Activated naive CD8-positive, alpha-beta T cell treated with anti-CD3 and anti-CD28 coated beads for 36 hours (primary cell): ENCODE measurements around the gene SRGAP2C. TPM values are rescaled to one million over a fixed set of nuclear protein-coding genes. Genes with fewer than 3 reads are reported as not detected.
"Not testable (repeated sequence)": the region's sequence is repeated elsewhere in the genome, so short reads cannot be mapped to it uniquely, and the experiment has no call there.

Source experiments
- DNase-seq: peaks from one replicate; pipeline ENCODE4 v3.0.0; 2021
- H3K27ac Mint-ChIP-seq: one replicate; pipeline ENCODE4 v1.8.0; 2022; ENCODE audit warnings: mild to moderate bottlenecking, moderate library complexity, mixed read lengths
- H3K27me3 Mint-ChIP-seq: one replicate; pipeline ENCODE4 v1.8.0; 2022; ENCODE audit warnings: mild to moderate bottlenecking, mixed read lengths
- H3K36me3 Mint-ChIP-seq: one replicate; pipeline ENCODE4 v1.8.0; 2021; ENCODE audit warnings: mild to moderate bottlenecking, mixed read lengths
- H3K4me1 Mint-ChIP-seq: one replicate; pipeline ENCODE4 v1.8.0; 2021; ENCODE audit warnings: mixed read lengths
- H3K4me3 Mint-ChIP-seq: one replicate; pipeline ENCODE4 v1.8.0; 2022; ENCODE audit warnings: mild to moderate bottlenecking, moderate library complexity, mixed read lengths
- H3K9me3 Mint-ChIP-seq: one replicate; pipeline ENCODE4 v1.8.0; 2022; ENCODE audit warnings: mixed read lengths
- total RNA-seq, 2 experiments: library from RNA; stranded (reverse); gene quantifications; one replicate each; pipeline ENCODE4 v1.2.3, GENCODE V29; 2021

The SRGAP2C gene
- total RNA-seq, 2 experiments from 2014 or later = 14.6 to 19.1 TPM

DNA sequence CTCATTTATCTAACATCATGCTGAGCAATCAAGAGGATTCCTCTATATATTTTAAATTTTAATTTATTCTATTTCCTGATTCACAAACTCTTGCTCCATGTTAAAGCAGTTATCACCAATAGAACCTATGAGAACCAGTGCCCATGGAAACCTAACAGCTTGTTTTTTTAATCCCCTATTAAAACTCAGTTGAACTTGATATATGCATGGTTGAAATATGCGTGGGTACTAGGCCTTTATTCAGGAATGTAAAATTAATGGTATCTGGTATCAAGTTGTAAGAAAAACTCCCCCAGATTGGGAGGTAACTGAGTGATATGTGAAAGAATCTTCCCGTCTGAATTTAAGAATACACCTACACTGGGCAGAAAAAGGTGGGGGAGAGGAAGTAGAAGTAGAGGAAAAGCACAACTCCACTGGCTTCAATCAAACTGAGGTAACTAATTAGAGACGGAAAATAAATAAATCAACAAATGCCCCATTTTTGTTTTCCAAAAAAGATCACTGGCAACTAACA is 16.6 kb upstream of the SRGAP2C start:
- H3K36me3 Mint-ChIP-seq, H3K9me3 Mint-ChIP-seq, H3K27me3 Mint-ChIP-seq, DNase-seq, H3K27ac Mint-ChIP-seq, H3K4me3 Mint-ChIP-seq, H3K4me1 Mint-ChIP-seq: not testable (repeated sequence)

GRCh38 chr1:121176649-121177048 is 8.1 kb upstream of the SRGAP2C start:
- not testable (repeated sequence) for H3K36me3 Mint-ChIP-seq, DNase-seq, H3K4me1 Mint-ChIP-seq, H3K9me3 Mint-ChIP-seq, H3K27ac Mint-ChIP-seq, H3K4me3 Mint-ChIP-seq, H3K27me3 Mint-ChIP-seq

DNA sequence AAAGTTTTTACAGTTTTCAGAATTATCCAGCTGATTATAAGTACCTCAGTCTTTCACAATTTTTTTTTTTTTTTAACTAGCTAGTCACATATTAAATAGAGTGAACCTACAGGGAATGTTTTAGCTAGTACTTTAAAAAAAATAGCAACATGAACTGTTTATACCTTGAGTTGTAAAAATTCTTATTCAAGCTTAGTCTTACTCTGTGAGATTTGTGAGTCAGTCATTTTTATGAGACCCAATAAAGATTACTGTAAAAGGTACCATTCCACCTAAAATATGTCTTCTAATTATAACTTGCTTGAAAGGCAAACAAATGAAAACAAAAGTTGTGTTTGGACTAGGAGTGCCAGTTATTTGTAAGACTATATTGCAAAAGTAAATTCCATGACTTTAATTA is 6.6 kb upstream of the SRGAP2C start:
- not testable (repeated sequence) for H3K27me3 Mint-ChIP-seq, H3K36me3 Mint-ChIP-seq, H3K27ac Mint-ChIP-seq, H3K4me3 Mint-ChIP-seq, DNase-seq, H3K9me3 Mint-ChIP-seq, H3K4me1 Mint-ChIP-seq

- peak overlapping the region; percentile 65 for H3K4me3 Mint-ChIP-seq
- not testable (repeated sequence) for H3K36me3 Mint-ChIP-seq
Observed at GRCh38 chr1:121183867-121184266, 908 bp upstream of the SRGAP2C start.

DNA sequence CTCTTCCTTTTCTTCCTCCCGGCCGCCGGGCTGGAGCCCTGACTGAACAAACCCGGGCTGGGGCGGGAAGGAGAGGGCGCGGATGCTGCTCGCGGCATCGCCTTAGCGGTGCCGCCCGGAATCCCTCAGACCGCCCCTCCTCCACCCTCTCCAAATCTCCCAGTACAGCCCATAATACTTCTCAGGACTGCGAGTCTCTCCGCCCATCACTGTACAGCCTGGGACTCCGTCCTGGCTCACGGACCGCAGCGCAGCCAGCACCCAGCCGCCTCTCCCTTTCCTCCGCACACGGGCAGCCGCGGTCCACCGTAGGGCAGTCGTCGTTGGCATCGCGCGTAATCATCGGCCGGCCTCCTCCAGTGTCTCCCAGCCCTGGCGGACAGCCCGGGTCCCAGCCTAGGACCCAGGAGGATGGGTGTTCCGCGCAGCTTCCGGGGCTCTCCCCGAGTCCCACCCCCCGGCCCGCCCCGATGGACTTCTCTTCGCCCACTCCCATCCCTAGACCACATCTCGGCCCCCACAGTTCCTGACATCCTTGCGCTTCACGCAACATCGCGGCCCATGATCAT is 449 bp downstream of the SRGAP2C start:
- not testable (repeated sequence) for H3K36me3 Mint-ChIP-seq, H3K4me1 Mint-ChIP-seq, H3K9me3 Mint-ChIP-seq, DNase-seq, H3K27me3 Mint-ChIP-seq
- Mint-ChIP-seq H3K4me3 (peak overlapping the region; percentile 86), H3K27ac (peak overlapping the region; percentile 88)

More at GRCh38 chr1:121183867-121184266, 908 bp upstream of the SRGAP2C start:
- H3K27me3 Mint-ChIP-seq, H3K27ac Mint-ChIP-seq, H3K9me3 Mint-ChIP-seq, H3K4me1 Mint-ChIP-seq: not testable (repeated sequence)
- peak; percentile 3 for DNase-seq

DNA sequence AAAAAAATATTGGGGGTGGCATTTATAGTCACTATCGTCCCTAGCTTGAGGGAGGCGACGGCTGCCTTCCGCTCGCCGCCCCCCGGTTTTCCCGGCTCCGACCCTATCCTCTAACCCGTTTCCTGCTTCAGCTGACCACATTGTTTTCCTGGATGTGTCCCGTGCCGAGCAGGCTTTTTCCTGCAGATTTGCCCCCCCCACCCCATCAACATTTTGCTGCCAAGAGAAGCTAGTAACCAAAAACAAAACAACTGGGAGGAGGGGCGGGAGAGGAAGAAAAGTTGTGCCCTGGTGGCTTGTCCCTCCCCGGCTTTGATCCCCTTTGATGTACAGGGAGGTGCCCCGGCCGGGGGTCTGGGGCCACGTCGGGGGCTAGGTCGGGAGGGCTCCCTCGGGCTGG is 1.4 kb downstream of the SRGAP2C start:
- H3K4me1 Mint-ChIP-seq, DNase-seq, H3K27ac Mint-ChIP-seq, H3K27me3 Mint-ChIP-seq, H3K4me3 Mint-ChIP-seq, H3K9me3 Mint-ChIP-seq, H3K36me3 Mint-ChIP-seq: not testable (repeated sequence)

DNA sequence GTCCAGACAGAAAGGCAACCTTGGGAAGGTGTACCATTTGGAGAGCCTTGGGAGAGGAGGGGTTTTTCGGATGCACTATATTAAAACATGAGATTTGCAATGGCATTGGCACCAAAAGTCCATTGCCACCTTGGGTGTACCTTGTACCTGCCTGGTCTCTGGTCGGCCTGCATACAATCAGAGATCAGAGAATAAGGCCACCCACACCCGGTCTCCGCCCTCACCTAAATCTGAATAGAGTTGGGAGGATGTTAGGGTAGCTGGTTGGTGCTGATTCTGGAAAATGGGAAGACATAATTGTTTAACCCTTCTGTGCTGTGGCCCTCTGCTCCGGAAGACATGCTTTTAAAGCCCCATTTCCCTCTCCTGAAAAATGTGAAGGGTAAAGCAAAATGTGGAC is 3.1 kb downstream of the SRGAP2C start:
- not testable (repeated sequence) for H3K4me3 Mint-ChIP-seq, H3K4me1 Mint-ChIP-seq, H3K27me3 Mint-ChIP-seq, H3K9me3 Mint-ChIP-seq, DNase-seq, H3K36me3 Mint-ChIP-seq, H3K27ac Mint-ChIP-seq

DNA sequence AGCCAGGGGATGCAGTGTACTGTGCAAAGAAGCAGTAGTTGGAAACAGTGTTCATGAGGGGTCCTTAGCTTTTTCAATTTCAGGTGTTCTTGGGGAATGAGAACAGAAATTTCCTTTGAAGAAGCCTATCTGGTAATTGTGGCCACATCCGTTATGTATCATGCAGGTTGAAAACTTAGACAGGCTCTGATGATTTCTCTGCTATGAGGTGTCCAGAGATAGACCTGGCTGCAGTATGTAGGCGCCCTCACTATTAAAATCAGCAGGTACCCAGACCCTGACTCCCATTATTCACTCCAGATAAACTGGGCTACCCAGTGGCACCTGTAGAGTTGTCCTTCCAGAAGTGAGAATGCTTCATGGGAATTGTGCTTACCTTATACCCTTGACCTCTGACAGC is 7.7 kb downstream of the SRGAP2C start:
- H3K4me1 Mint-ChIP-seq, DNase-seq, H3K36me3 Mint-ChIP-seq, H3K9me3 Mint-ChIP-seq, H3K4me3 Mint-ChIP-seq, H3K27me3 Mint-ChIP-seq, H3K27ac Mint-ChIP-seq: not testable (repeated sequence)

- not testable (repeated sequence) for H3K27me3 Mint-ChIP-seq, H3K36me3 Mint-ChIP-seq
Observed at GRCh38 chr1:121197095-121197882, 12.5 kb downstream of the SRGAP2C start.

GRCh38 chr1:121199763-121200162 is 15.0 kb downstream of the SRGAP2C start:
- not testable (repeated sequence) for H3K27me3 Mint-ChIP-seq, H3K36me3 Mint-ChIP-seq, H3K4me3 Mint-ChIP-seq, H3K4me1 Mint-ChIP-seq, DNase-seq, H3K9me3 Mint-ChIP-seq, H3K27ac Mint-ChIP-seq

More at GRCh38 chr1:121197095-121197882, 12.5 kb downstream of the SRGAP2C start:
- not testable (repeated sequence) for H3K27ac Mint-ChIP-seq, DNase-seq, H3K9me3 Mint-ChIP-seq, H3K4me3 Mint-ChIP-seq, H3K4me1 Mint-ChIP-seq

DNA sequence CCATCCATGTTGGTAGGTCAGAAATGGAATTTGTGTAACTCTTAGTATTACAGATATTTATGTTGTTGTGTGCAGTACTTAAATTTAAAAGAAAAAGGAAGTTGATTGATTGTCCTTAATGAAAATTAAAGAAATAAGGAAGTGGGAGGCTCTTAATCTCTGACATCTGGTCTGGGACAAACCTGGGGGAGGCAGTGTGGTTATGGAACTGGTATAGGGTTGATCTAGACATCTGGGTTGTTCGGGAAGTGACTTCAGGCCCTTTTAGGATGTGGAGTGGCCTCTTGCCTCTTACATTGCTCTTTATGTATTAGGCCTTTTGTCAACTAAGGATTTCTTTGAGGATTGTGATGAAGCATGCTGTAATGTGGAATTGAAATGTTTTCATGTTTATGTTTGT is 15.5 kb downstream of the SRGAP2C start:
- H3K9me3 Mint-ChIP-seq, DNase-seq: not testable (repeated sequence)

DNA sequence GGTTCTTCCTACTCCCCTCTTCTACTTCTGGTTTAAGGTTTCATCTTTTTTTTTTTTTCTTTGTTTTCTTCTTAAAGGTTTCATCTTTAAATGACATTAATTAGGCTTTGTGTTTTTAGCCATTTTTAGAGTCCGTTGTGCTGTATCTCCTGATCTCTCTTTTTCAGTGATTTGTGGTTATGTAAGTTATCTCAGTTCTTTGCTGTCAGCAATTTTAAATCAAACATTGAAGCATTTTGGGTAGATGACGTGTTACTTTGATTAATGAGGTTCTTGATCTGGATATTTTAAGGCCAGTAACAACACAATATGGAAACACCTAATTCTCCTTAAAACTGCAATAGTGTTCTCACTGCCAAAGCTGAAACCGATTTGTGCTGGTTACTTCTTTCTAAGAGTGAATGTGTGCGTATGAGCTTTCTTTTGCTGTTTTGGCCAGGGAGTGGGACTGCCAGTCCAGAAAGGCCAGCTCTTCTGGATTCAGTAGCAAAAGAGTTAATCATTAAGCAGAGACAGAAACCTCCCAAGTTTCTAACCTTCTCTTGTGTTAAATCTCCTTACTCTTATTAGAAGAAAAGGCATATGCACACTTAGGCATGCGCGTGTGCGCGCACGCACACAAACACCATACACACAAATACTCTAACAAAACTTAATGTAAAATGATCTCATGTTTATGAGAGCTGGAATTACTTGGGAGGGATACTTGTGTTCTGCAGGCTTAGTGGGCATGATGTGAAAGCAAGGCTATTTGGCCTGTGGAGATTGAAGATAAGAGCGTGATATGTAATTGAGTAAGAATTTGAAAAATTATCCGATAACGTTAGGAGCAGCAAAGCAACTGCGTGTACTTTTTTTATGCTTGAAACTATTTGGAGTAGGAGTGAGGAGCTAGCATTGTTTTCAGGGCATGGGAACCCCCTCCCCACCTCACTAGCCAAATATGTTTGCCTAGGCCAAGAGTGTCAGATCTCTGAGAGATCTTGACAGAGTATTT is 16.5 kb downstream of the SRGAP2C start:
- DNase-seq, H3K36me3 Mint-ChIP-seq, H3K4me1 Mint-ChIP-seq, H3K27ac Mint-ChIP-seq, H3K27me3 Mint-ChIP-seq, H3K4me3 Mint-ChIP-seq, H3K9me3 Mint-ChIP-seq: not testable (repeated sequence)

More for the DNA sequence above, 15.5 kb downstream of the SRGAP2C start:
- not testable (repeated sequence) for H3K4me1 Mint-ChIP-seq, H3K27ac Mint-ChIP-seq, H3K27me3 Mint-ChIP-seq, H3K36me3 Mint-ChIP-seq, H3K4me3 Mint-ChIP-seq

- not testable (repeated sequence) for H3K36me3 Mint-ChIP-seq, H3K9me3 Mint-ChIP-seq, H3K27ac Mint-ChIP-seq, H3K4me1 Mint-ChIP-seq, H3K27me3 Mint-ChIP-seq, DNase-seq, H3K4me3 Mint-ChIP-seq
Observed at GRCh38 chr1:121202986-121203385, 18.2 kb downstream of the SRGAP2C start.

GRCh38 chr1:121205786-121206711 is 21.3 kb downstream of the SRGAP2C start:
- not testable (repeated sequence) for H3K27ac Mint-ChIP-seq, H3K9me3 Mint-ChIP-seq, H3K4me1 Mint-ChIP-seq, H3K27me3 Mint-ChIP-seq, DNase-seq, H3K36me3 Mint-ChIP-seq, H3K4me3 Mint-ChIP-seq
